Lower leg skin (tissue), 4 donors: ENCODE data around the gene AHNAK2. TPM values are rescaled to one million over a fixed set of nuclear protein-coding genes. Genes with fewer than 3 reads are reported as not detected.

ENCODE experiments used
- DNase-seq, 2 donors: peaks; one replicate each; pipeline ENCODE4 v3.0.0-alpha.2; 2019; ENCODE audit warnings: low spot score in 2 of 2
- H3K4me3 ChIP-seq: fragments of 200-600 bp; sonication (generic); 2 replicates; pipeline ENCODE4 v1.5.1; 2017; ENCODE audit warnings: mild to moderate bottlenecking, low read depth; ENCODE audit not compliant: poor library complexity, severe bottlenecking
- CTCF ChIP-seq, 3 donors: fragments of 450-650 bp; IDR thresholded peaks; one replicate each; pipeline ENCODE4 v1.5.1; 2016; ENCODE audit warnings: antibody characterized with exemption in 3 of 3, mild to moderate bottlenecking in 3 of 3, moderate library complexity in 2 of 3
- POLR2A ChIP-seq, 2 donors: fragments of 450-650 bp; IDR thresholded peaks; one replicate each; pipeline ENCODE4 v1.6.1; 2016 to 2017; ENCODE audit warnings: antibody characterized with exemption in 2 of 2, mild to moderate bottlenecking in 1 of 2, moderate library complexity in 1 of 2
- WGBS, 2 donors: methylation state at CpG; one replicate each; pipeline ENCODE4 v1.1.5; 2018; 5-methylcytosine and 5-hydroxymethylcytosine counted together
- intact Hi-C: fragments of 100-400 bp; cut with DNase I; formaldehyde crosslinking; loops from one replicate; pipeline ENCODE4 v1.15.0; 2023; ENCODE audit warnings: low total_unique reads
- total RNA-seq, 4 donors: library from RNA; depleted of rRNA; stranded (reverse); fragments of >200 nt; gene quantifications; one replicate each; pipeline ENCODE4 v1.1.0, GENCODE V29; 2016

The AHNAK2 gene
- total RNA-seq, 4 donors from 2014 or later = 671 to 950 (median 756) TPM

GRCh38 chr14:104977008-104977680 lies 1.0 kb downstream of the AHNAK2 start:
- peak overlapping the region; percentile 30 for H3K4me3 ChIP-seq
- DNase-seq = peak in 1 of 2 donors; percentile 87
- intact Hi-C loops = loop anchor here (2.0 kb wide), 1 partner anchor 68 kb away; no protein-coding TSS in a partner anchor
- TF ChIP-seq POLR2A (IDR thresholded peaks at IDR 0.05) (no peak), CTCF (IDR thresholded peaks at IDR 0.05) (no peak)
- WGBS, 2 donors = 37 to 53% methylated on average over 5 to 7 of the region's 11 CpGs

GRCh38 chr14:104976198-104977007 lies 1.8 kb downstream of the AHNAK2 start:
- peak; percentile 82 to 97 for DNase-seq
- H3K4me3 ChIP-seq = no peak overlapping the region
- intact Hi-C loops = loop anchor here (2.0 kb wide), 1 partner anchor 68 kb away; no protein-coding TSS in a partner anchor
- TF ChIP-seq CTCF (IDR thresholded peaks at IDR 0.05) (peak in 1 of 3 donors; percentile 71), POLR2A (IDR thresholded peaks at IDR 0.05) (no peak)
- 32 to 37% methylated on average over 21 of the region's 21 CpGs for WGBS, 2 donors

- no peak for DNase-seq
- H3K4me3 ChIP-seq = no peak overlapping the region
- TF ChIP-seq CTCF (IDR thresholded peaks at IDR 0.05) (no peak), POLR2A (IDR thresholded peaks at IDR 0.05) (no peak)
- WGBS, 2 donors = 61 to 67% methylated on average over 15 to 21 of the region's 21 CpGs
- intact Hi-C loops = loop anchor here (2.0 kb wide), 1 partner anchor 69 kb away; no protein-coding TSS in a partner anchor
These were observed 2.5 kb downstream of the AHNAK2 start for GRCh38 chr14:104975481-104976197.

- no peak for DNase-seq
- no peak overlapping the region for H3K4me3 ChIP-seq
- 88 to 94% methylated on average over 11 to 13 of the region's 14 CpGs for WGBS, 2 donors
- no peak for TF ChIP-seq POLR2A (IDR thresholded peaks at IDR 0.05)
- TF ChIP-seq CTCF (IDR thresholded peaks at IDR 0.05) = no peak
- intact Hi-C loops = no loop called here
These were observed 3.3 kb downstream of the AHNAK2 start for GRCh38 chr14:104974665-104975390.

- intact Hi-C loops = no loop called here
- TF ChIP-seq POLR2A (IDR thresholded peaks at IDR 0.05) = no peak
- TF ChIP-seq CTCF (IDR thresholded peaks at IDR 0.05) = no peak
- DNase-seq = no peak
- 29 to 42% methylated on average over 13 of the region's 13 CpGs for WGBS, 2 donors
- no peak overlapping the region for H3K4me3 ChIP-seq
These were observed 4.0 kb downstream of the AHNAK2 start for GRCh38 chr14:104974146-104974541.
